HG03280 (cell line): ENCODE results near the gene LRG1.

ENCODE experiments used
- ATAC-seq: cut with Tn5 transposase; IDR thresholded peaks from one replicate; pipeline ENCODE4 v1.9.1; 2021; ENCODE audit warnings: mild to moderate bottlenecking, moderate library complexity; ENCODE audit not compliant: unreplicated experiment

The LRG1 gene

GRCh38 chr19:4539693-4540581 lies at the start of gene LRG1:
Gene LRG1, minus strand, starts transcription at chr19:4540036. Its CDS starts 23 bp downstream, at chr19:4540013.
- no peak for ATAC-seq

GRCh38 chr19:4588291-4588761 lies 48.5 kb upstream of the LRG1 start:
- ATAC-seq: no peak

GRCh38 chr19:4587527-4587926 lies 47.7 kb upstream of the LRG1 start:
- ATAC-seq: no peak

- no peak for ATAC-seq
Observed at GRCh38 chr19:4586691-4587090, 46.9 kb upstream of the LRG1 start.

GRCh38 chr19:4586245-4586644 lies 46.4 kb upstream of the LRG1 start:
- no peak for ATAC-seq

- no peak for ATAC-seq
Observed at GRCh38 chr19:4585556-4585955, 45.7 kb upstream of the LRG1 start.

- no peak for ATAC-seq
Observed at GRCh38 chr19:4584670-4585460, 45.0 kb upstream of the LRG1 start.

- no peak for ATAC-seq
Observed at GRCh38 chr19:4583961-4584669, 44.3 kb upstream of the LRG1 start.

- ATAC-seq: no peak
Observed at GRCh38 chr19:4582980-4583842, 43.4 kb upstream of the LRG1 start.

- ATAC-seq: no peak
Observed at GRCh38 chr19:4581666-4582553, 42.1 kb upstream of the LRG1 start.

- ATAC-seq: no peak
Observed at GRCh38 chr19:4580961-4581665, 41.3 kb upstream of the LRG1 start.

- ATAC-seq: no peak
Observed at GRCh38 chr19:4580021-4580901, 40.4 kb upstream of the LRG1 start.

GRCh38 chr19:4579389-4579788 lies 39.6 kb upstream of the LRG1 start:
- no peak for ATAC-seq

- no peak for ATAC-seq
Observed at GRCh38 chr19:4578552-4579248, 38.9 kb upstream of the LRG1 start.

GRCh38 chr19:4577020-4577782 lies 37.4 kb upstream of the LRG1 start:
- no peak for ATAC-seq
